Measurements from ENCODE around the gene ENOX1.

The ENOX1 gene

DNA sequence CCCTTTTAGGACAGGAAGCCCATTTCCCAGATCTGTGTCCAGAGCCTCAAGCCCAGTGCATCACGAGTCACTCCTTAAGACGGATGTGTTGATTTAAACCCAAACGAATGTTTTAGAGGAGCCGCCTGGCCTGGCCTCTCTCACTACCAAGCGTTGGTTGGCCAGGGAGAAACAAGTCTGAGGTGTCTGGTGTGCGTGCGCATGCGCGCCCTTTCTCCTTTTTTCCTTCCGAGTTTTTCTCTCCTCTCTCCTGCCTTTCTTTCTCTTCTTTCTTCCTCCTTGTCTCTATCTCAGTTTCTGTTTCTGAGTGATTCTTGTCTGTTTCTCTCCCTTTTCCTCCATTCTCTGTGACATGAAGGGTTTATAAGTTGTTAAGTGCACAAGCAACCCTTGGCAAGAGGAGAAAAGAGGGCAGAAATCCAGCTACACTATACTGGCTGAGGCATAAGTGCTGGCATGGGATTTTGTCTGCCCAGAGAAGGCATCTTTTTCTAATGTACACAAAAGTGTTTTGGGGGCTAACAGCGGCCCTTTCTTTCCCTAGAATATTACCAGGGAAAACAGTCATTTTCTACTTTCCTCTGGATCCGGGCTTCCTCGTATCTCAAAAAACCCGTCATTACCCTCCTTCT is 592.9 kb downstream of the ENOX1 start:
- no peak for TF ChIP-seq PATZ1 (CRISPR knock-in tag; IDR thresholded peaks at IDR 0.05; ENCODE audit: borderline replicate concordance)
- TF ChIP-seq ZNF8 (CRISPR knock-in tag; IDR thresholded peaks at IDR 0.05) = no peak
- TF ChIP-seq RARB (CRISPR knock-in tag; IDR thresholded peaks at IDR 0.05) = no peak
- no peak for TF ChIP-seq SNAI2 (CRISPR knock-in tag; IDR thresholded peaks at IDR 0.05)
- no peak for TF ChIP-seq OSR1 (CRISPR knock-in tag; IDR thresholded peaks at IDR 0.05)
- no peak for TF ChIP-seq BACH2 (CRISPR knock-in tag; IDR thresholded peaks at IDR 0.05; ENCODE audit: borderline replicate concordance)
- TF ChIP-seq ISL1 (CRISPR knock-in tag; IDR thresholded peaks at IDR 0.05) = no peak
- no peak for TF ChIP-seq POU6F1 (CRISPR knock-in tag; IDR thresholded peaks at IDR 0.05; ENCODE audit: borderline replicate concordance, low read depth)
- no peak for TF ChIP-seq TOX (CRISPR knock-in tag; IDR thresholded peaks at IDR 0.05; ENCODE audit: borderline replicate concordance)
- no peak for TF ChIP-seq CSRNP3 (CRISPR knock-in tag; IDR thresholded peaks at IDR 0.05)
- TF ChIP-seq CSDC2 (CRISPR knock-in tag; IDR thresholded peaks at IDR 0.05) = no peak
- no peak for TF ChIP-seq PPARA (CRISPR knock-in tag; IDR thresholded peaks at IDR 0.05; ENCODE audit: borderline replicate concordance)
- TF ChIP-seq TCF4 (CRISPR knock-in tag; IDR thresholded peaks at IDR 0.05; ENCODE audit: borderline replicate concordance) = no peak
- TF ChIP-seq ARNTL (CRISPR knock-in tag; IDR thresholded peaks at IDR 0.05; ENCODE audit: borderline replicate concordance, low read depth) = no peak
- no peak for TF ChIP-seq TSHZ2 (CRISPR knock-in tag; IDR thresholded peaks at IDR 0.05)
- no peak for TF ChIP-seq GLIS3 (CRISPR knock-in tag; IDR thresholded peaks at IDR 0.05)
- no peak for TF ChIP-seq ZNF565 (CRISPR knock-in tag; conservative IDR thresholded peaks at IDR 0.05; ENCODE audit: low read depth)
- TF ChIP-seq ZFP3 (CRISPR knock-in tag; IDR thresholded peaks at IDR 0.05) = no peak
- no peak for TF ChIP-seq ZFP30 (CRISPR knock-in tag; IDR thresholded peaks at IDR 0.05)
- no peak for ATAC-seq

GRCh38 chr13:43191546-43191945 is 595.2 kb downstream of the ENOX1 start:
- TF ChIP-seq PATZ1 (CRISPR knock-in tag; IDR thresholded peaks at IDR 0.05; ENCODE audit: borderline replicate concordance) (no peak), ZC3H10 (CRISPR knock-in tag; IDR thresholded peaks at IDR 0.05) (no peak), GLIS3 (CRISPR knock-in tag; IDR thresholded peaks at IDR 0.05) (no peak), BACH2 (CRISPR knock-in tag; IDR thresholded peaks at IDR 0.05; ENCODE audit: borderline replicate concordance) (no peak), ZFP3 (CRISPR knock-in tag; IDR thresholded peaks at IDR 0.05) (no peak), OSR1 (CRISPR knock-in tag; IDR thresholded peaks at IDR 0.05) (no peak), TOX (CRISPR knock-in tag; IDR thresholded peaks at IDR 0.05; ENCODE audit: borderline replicate concordance) (no peak), ZNF565 (CRISPR knock-in tag; conservative IDR thresholded peaks at IDR 0.05; ENCODE audit: low read depth) (no peak), RARB (CRISPR knock-in tag; IDR thresholded peaks at IDR 0.05) (no peak)
- TF ChIP-seq, protein P1, sequence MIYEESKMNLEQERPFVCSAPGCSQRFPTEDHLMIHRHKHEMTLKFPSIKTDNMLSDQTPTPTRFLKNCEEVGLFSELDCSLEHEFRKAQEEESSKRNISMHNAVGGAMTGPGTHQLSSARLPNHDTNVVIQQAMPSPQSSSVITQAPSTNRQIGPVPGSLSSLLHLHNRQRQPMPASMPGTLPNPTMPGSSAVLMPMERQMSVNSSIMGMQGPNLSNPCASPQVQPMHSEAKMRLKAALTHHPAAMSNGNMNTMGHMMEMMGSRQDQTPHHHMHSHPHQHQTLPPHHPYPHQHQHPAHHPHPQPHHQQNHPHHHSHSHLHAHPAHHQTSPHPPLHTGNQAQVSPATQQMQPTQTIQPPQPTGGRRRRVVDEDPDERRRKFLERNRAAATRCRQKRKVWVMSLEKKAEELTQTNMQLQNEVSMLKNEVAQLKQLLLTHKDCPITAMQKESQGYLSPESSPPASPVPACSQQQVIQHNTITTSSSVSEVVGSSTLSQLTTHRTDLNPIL (CRISPR knock-in tag; IDR thresholded peaks at IDR 0.05; ENCODE audit: low read depth) = no peak
- no peak for ATAC-seq
